GM10266 (cell line): ENCODE results near the gene BCAS3.
"Not testable (repeated sequence)": the region's sequence is repeated elsewhere in the genome, so short reads cannot be mapped to it uniquely, and the experiment has no call there.

Source experiments
- DNase-seq: peaks from one replicate; pipeline ENCODE4 v3.0.0; 2012; ENCODE audit errors: extremely low spot score
- CTCF ChIP-seq: IDR thresholded peaks from 2 replicates; pipeline ENCODE4 v1.5.1; 2012; ENCODE audit warnings: mild to moderate bottlenecking, low read depth; ENCODE audit not compliant: control insufficient read depth, insufficient read depth; ENCODE audit errors: missing control alignments

BCAS3 gene

GRCh38 chr17:60653569-60653968 is 24.1 kb upstream of the BCAS3 start:
- TF ChIP-seq CTCF: no peak
- no peak for DNase-seq

GRCh38 chr17:60656499-60656898 is 21.2 kb upstream of the BCAS3 start:
- no peak for DNase-seq
- no peak for TF ChIP-seq CTCF

- DNase-seq: no peak
- no peak for TF ChIP-seq CTCF
Observed at GRCh38 chr17:60659156-60659555, 18.5 kb upstream of the BCAS3 start.

GRCh38 chr17:60661489-60661888 is 16.2 kb upstream of the BCAS3 start:
- DNase-seq: no peak
- TF ChIP-seq CTCF: no peak

- no peak for DNase-seq
Observed at GRCh38 chr17:60664022-60664421, 13.6 kb upstream of the BCAS3 start.

GRCh38 chr17:60665602-60666001 is 12.0 kb upstream of the BCAS3 start:
- DNase-seq: no peak
- no peak for TF ChIP-seq CTCF

More at GRCh38 chr17:60664022-60664421, 13.6 kb upstream of the BCAS3 start:
- no peak for TF ChIP-seq CTCF

- not testable (repeated sequence) for DNase-seq
Observed at GRCh38 chr17:60668741-60669140, 8.9 kb upstream of the BCAS3 start.

GRCh38 chr17:60671482-60671881 is 6.2 kb upstream of the BCAS3 start:
- no peak for TF ChIP-seq CTCF
- DNase-seq: no peak

- not testable (repeated sequence) for DNase-seq
Observed at GRCh38 chr17:60674637-60675036, 3.0 kb upstream of the BCAS3 start.
